MM.1S (cell line): ENCODE measurements around the gene NR2E1.

Source experiments
- DNase-seq: peaks from one replicate; pipeline ENCODE4 v3.0.0-alpha.2; 2015
- H2AFZ ChIP-seq: fragments of 300-600 bp; sonication (generic); 2 replicates; pipeline ENCODE4 v1.6.0; 2016; ENCODE audit warnings: antibody characterized with exemption, low read length
- H3F3A ChIP-seq: fragments of 300-600 bp; sonication (generic); 2 replicates; pipeline ENCODE4 v1.6.1; 2016; ENCODE audit warnings: mild to moderate bottlenecking, antibody characterized with exemption, low read length, moderate library complexity, mixed read lengths; ENCODE audit not compliant: insufficient read depth
- H3K27ac ChIP-seq: fragments of 300-600 bp; sonication (generic); 2 replicates; pipeline ENCODE4 v1.5.1; 2016; ENCODE audit warnings: mild to moderate bottlenecking, low read length
- H3K27me3 ChIP-seq: fragments of 300-600 bp; sonication (generic); replicated peaks from 2 replicates; pipeline ENCODE4 v1.6.0; 2016; ENCODE audit warnings: low read length; ENCODE audit not compliant: insufficient read depth
- H3K36me3 ChIP-seq: fragments of 300-600 bp; sonication (generic); replicated peaks from 2 replicates; pipeline ENCODE4 v1.6.1; 2016; ENCODE audit warnings: mild to moderate bottlenecking, low read length, mixed read lengths; ENCODE audit not compliant: insufficient read depth
- H3K4me1 ChIP-seq: fragments of 300-600 bp; sonication (generic); 2 replicates; pipeline ENCODE4 v1.6.1; 2016; ENCODE audit warnings: low read length, mixed read lengths
- H3K4me2 ChIP-seq: fragments of 300-600 bp; sonication (generic); 2 replicates; pipeline ENCODE4 v1.6.0; 2016; ENCODE audit warnings: low read depth, low read length
- H3K4me3 ChIP-seq: fragments of 300-600 bp; sonication (generic); 2 replicates; pipeline ENCODE4 v1.5.1; 2016; ENCODE audit warnings: low read length, mixed read lengths
- H3K79me2 ChIP-seq: fragments of 300-600 bp; sonication (generic); 2 replicates; pipeline ENCODE4 v1.6.1; 2016; ENCODE audit warnings: mixed run types, low read length, mixed read lengths
- H3K9ac ChIP-seq: fragments of 300-600 bp; sonication (generic); 2 replicates; pipeline ENCODE4 v1.6.1; 2016; ENCODE audit warnings: low read length, mixed read lengths
- H3K9me2 ChIP-seq: fragments of 300-600 bp; sonication (generic); replicated peaks from 2 replicates; pipeline ENCODE4 v1.6.1; 2016; ENCODE audit warnings: mild to moderate bottlenecking, low read length, mixed read lengths; ENCODE audit not compliant: insufficient read depth
- H3K9me3 ChIP-seq: fragments of 300-600 bp; sonication (generic); replicated peaks from 2 replicates; pipeline ENCODE4 v1.6.1; 2016; ENCODE audit warnings: mild to moderate bottlenecking, low read length, mixed read lengths; ENCODE audit not compliant: insufficient read depth
- H4K20me1 ChIP-seq: fragments of 300-600 bp; sonication (generic); 2 replicates; pipeline ENCODE4 v1.6.1; 2016; ENCODE audit warnings: mild to moderate bottlenecking, low read length, moderate library complexity, mixed read lengths; ENCODE audit not compliant: insufficient read depth
- EZH2 ChIP-seq: fragments of 300-600 bp; sonication (generic); optimal IDR thresholded peaks from 2 replicates; pipeline ENCODE3; 2017; ENCODE audit warnings: low read depth, mild to moderate bottlenecking, antibody characterized with exemption, low read length, mixed read lengths
- EZH2phosphoT487 ChIP-seq: fragments of 300-600 bp; sonication (generic); IDR thresholded peaks from 2 replicates; pipeline ENCODE4 v1.6.1; 2018; ENCODE audit warnings: antibody characterized with exemption, low read length
- TF ChIP-seq, protein P1 (sequence below): fragments of 300-600 bp; sonication (generic); IDR thresholded peaks from 2 replicates; pipeline ENCODE4 v1.5.1; 2016; ENCODE audit warnings: antibody characterized with exemption, low read length, mixed read lengths

Gene NR2E1

DNA sequence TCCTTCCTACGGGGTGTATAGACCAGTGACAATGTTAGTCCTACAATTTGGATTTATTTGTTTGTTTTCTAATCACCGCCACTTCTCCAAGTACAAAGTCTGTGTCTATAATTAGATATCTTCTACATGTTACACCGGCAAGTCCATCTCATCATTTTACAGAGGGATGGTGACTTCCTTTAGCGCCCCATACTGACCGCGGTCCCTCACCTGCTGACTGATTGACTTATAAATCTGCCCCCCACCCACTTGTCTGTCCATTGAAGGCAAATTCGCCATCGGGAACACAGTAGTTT lies 8.9 kb upstream of the NR2E1 start:
- H3K79me2 ChIP-seq = no peaks in the 10 kb centered on the region
- peaks cover 12% of the 10 kb centered on the region; the same call in 1 of the 2 replicates for H3K27me3 ChIP-seq
- no peak overlapping the region for H3K9ac ChIP-seq
- no peak overlapping the region for H2AFZ ChIP-seq
- no peak overlapping the region for H3K27ac ChIP-seq
- no peak overlapping the region for H3K4me2 ChIP-seq
- H3K4me1 ChIP-seq = no peaks in the 10 kb centered on the region
- H3K36me3 ChIP-seq = no peaks in the 10 kb centered on the region
- no peaks in the 10 kb centered on the region for H3K9me3 ChIP-seq
- H3F3A ChIP-seq = no peaks in the 10 kb centered on the region
- H4K20me1 ChIP-seq = no peaks in the 10 kb centered on the region
- H3K9me2 ChIP-seq = no peaks in the 10 kb centered on the region
- TF ChIP-seq, protein P1, sequence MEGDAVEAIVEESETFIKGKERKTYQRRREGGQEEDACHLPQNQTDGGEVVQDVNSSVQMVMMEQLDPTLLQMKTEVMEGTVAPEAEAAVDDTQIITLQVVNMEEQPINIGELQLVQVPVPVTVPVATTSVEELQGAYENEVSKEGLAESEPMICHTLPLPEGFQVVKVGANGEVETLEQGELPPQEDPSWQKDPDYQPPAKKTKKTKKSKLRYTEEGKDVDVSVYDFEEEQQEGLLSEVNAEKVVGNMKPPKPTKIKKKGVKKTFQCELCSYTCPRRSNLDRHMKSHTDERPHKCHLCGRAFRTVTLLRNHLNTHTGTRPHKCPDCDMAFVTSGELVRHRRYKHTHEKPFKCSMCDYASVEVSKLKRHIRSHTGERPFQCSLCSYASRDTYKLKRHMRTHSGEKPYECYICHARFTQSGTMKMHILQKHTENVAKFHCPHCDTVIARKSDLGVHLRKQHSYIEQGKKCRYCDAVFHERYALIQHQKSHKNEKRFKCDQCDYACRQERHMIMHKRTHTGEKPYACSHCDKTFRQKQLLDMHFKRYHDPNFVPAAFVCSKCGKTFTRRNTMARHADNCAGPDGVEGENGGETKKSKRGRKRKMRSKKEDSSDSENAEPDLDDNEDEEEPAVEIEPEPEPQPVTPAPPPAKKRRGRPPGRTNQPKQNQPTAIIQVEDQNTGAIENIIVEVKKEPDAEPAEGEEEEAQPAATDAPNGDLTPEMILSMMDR = no peak
- TF ChIP-seq EZH2phosphoT487 (no peak), EZH2 (no peak)
- DNase-seq = no peak
- H3K4me3 ChIP-seq = no peak overlapping the region

DNA sequence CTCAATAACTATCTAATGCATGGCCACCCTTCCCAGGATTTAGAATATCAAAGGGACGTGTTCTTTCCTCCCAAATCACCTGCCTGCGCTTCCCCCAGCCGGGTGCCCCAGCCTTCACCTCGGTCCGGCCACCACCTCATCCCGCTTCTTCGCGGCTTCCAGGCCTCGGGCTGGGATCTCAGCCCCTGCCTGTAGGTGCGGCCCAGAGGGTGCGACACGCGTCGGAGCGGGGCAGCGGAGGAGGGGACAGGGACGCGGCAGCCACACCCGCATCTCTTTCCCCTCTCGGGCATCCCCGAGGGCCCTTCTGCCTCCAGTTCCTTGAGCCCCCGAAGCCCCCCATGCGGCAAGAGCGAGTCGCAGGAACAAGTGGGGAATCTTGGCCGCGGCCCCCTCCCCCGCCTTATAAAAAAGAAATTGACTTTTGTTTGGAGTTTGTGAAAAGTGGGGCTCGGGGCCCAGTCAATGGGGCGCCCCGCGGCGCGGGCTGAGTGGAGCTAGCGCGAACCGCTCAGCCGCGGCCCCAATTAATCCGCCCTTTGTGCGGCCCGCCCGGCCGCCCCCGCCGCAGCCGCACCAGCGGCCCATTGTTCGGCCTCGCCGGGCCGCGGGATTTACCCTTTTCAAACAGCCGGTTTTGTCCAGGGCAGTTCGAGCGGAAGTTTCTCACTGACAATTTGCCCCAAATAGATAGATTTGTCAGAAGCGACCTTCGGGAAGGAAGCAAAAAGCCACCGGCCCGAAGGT lies 8.4 kb upstream of the NR2E1 start:
- TF ChIP-seq EZH2phosphoT487 (no peak), EZH2 (no peak)
- TF ChIP-seq, protein P1 = no peak
- H2AFZ ChIP-seq = 0 out of 2 replicates have a peak overlapping the region, but pooled peaks have one; percentile 16
- H3K4me3 ChIP-seq = no peak overlapping the region
- DNase-seq = no peak
- H4K20me1 ChIP-seq = no peaks in the 10 kb centered on the region
- H3K9me2 ChIP-seq = no peaks in the 10 kb centered on the region
- peak overlapping the region; percentile 13; the same call in 1 of the 2 replicates for H3K4me2 ChIP-seq
- no peaks in the 10 kb centered on the region for H3K79me2 ChIP-seq
- H3K9me3 ChIP-seq = no peaks in the 10 kb centered on the region
- H3K36me3 ChIP-seq = no peaks in the 10 kb centered on the region
- no peak overlapping the region for H3K9ac ChIP-seq
- H3K27ac ChIP-seq = no peak overlapping the region
- no peaks in the 10 kb centered on the region for H3K4me1 ChIP-seq
- peaks cover 12% of the 10 kb centered on the region; the same call in 1 of the 2 replicates for H3K27me3 ChIP-seq
- no peaks in the 10 kb centered on the region for H3F3A ChIP-seq

GRCh38 chr6:108157981-108158525 lies 7.8 kb upstream of the NR2E1 start:
- Histone ChIP-seq H3K9me3 (no peaks in the 10 kb centered on the region), H3K4me1 (no peaks in the 10 kb centered on the region), H3K4me3 (no peak overlapping the region), H3K9me2 (no peaks in the 10 kb centered on the region), H3K36me3 (no peaks in the 10 kb centered on the region), H3K9ac (no peak overlapping the region), H3K27me3 (peaks cover 12% of the 10 kb centered on the region; the same call in 1 of the 2 replicates), H3K27ac (no peak overlapping the region), H3F3A (no peaks in the 10 kb centered on the region), H2AFZ (0 out of 2 replicates have a peak overlapping the region, but pooled peaks have one; percentile 16), H3K4me2 (peak overlapping the region; percentile 13; the same call in 1 of the 2 replicates), H4K20me1 (no peaks in the 10 kb centered on the region), H3K79me2 (no peaks in the 10 kb centered on the region)
- TF ChIP-seq, protein P1 = no peak
- TF ChIP-seq EZH2phosphoT487 = no peak
- TF ChIP-seq EZH2 = no peak
- DNase-seq = no peak
